ENCODE data around the gene FGF1. TPM values are rescaled to one million over a fixed set of nuclear protein-coding genes. Genes with fewer than 3 reads are reported as not detected.

FGF1 gene
- polyA plus RNA-seq, 3 donors: not detected

GRCh38 chr5:142713121-142713706, 27.3 kb upstream of the FGF1 start:
- H3K4me2 ChIP-seq (replicated peaks; ENCODE audit: extremely low read depth, low read length, poor library complexity, severe bottlenecking): peak overlapping the region; percentile 87
- no peaks in the 10 kb centered on the region for H3K36me3 ChIP-seq (replicated peaks in 1 of 2; ENCODE audit: control insufficient read depth in 1 of 2, insufficient read depth in 2 of 2, low read length in 2 of 2)
- H3K4me1 ChIP-seq (ENCODE audit: control insufficient read depth in 1 of 2, insufficient read depth in 2 of 2, low read length in 2 of 2): peaks cover 6 to 17% of the 10 kb centered on the region in 2 donors
- H3K9ac ChIP-seq (ENCODE audit: insufficient read depth, low read length, poor library complexity, severe bottlenecking): peak overlapping the region; percentile 47
- peak overlapping the region; percentile 82 for H2AFZ ChIP-seq (ENCODE audit: insufficient read depth, low read depth, low read length, poor library complexity, severe bottlenecking)
- WGBS (ENCODE audit: insufficient coverage): 0% methylated on average over 23 of the region's 29 CpGs
- H3K27me3 Mint-ChIP-seq (ENCODE audit: low read depth in 3 of 3): peaks cover 3 to 5% (median 3%) of the 10 kb centered on the region in 3 donors
- H3K4me3 Mint-ChIP-seq: peak overlapping the region; percentile 78 to 82
- no peaks in the 10 kb centered on the region for H3K36me3 Mint-ChIP-seq
- intact Hi-C loops (cut with micrococcal nuclease): no loop called here
- H3K27me3 ChIP-seq (ENCODE audit: control insufficient read depth in 2 of 2, insufficient read depth in 2 of 2, low read length in 2 of 2): no peaks in the 10 kb centered on the region
- H3K79me2 ChIP-seq (ENCODE audit: insufficient read depth, low read length): no peaks in the 10 kb centered on the region
- H3K4me3 ChIP-seq (replicated peaks in 1 of 3; ENCODE audit: low read depth in 2 of 3, low read length in 3 of 3): peak overlapping the region; percentile 36 to 75 (median 71)
- peak; percentile 80 to 83 (median 81) for DNase-seq
- H3K9me3 Mint-ChIP-seq: peaks cover 8 to 19% (median 14%) of the 10 kb centered on the region in 7 donors
- peaks cover 17% of the 10 kb centered on the region for H3K4me1 Mint-ChIP-seq
- TF ChIP-seq, protein P1, sequence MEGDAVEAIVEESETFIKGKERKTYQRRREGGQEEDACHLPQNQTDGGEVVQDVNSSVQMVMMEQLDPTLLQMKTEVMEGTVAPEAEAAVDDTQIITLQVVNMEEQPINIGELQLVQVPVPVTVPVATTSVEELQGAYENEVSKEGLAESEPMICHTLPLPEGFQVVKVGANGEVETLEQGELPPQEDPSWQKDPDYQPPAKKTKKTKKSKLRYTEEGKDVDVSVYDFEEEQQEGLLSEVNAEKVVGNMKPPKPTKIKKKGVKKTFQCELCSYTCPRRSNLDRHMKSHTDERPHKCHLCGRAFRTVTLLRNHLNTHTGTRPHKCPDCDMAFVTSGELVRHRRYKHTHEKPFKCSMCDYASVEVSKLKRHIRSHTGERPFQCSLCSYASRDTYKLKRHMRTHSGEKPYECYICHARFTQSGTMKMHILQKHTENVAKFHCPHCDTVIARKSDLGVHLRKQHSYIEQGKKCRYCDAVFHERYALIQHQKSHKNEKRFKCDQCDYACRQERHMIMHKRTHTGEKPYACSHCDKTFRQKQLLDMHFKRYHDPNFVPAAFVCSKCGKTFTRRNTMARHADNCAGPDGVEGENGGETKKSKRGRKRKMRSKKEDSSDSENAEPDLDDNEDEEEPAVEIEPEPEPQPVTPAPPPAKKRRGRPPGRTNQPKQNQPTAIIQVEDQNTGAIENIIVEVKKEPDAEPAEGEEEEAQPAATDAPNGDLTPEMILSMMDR (IDR thresholded peaks at IDR 0.05): peak; percentile 99
- H3K27ac Mint-ChIP-seq: peak overlapping the region in 6 of 7 donors; percentile 10 to 86 (median 74)
- peak overlapping the region in 1 of 2 donors; percentile 39 for H3K27ac ChIP-seq (ENCODE audit: low read depth in 1 of 2, low read length in 2 of 2)
- H3K9me3 ChIP-seq (replicated peaks in 1 of 2; ENCODE audit: control insufficient read depth in 1 of 2, insufficient read depth in 1 of 2, low read length in 2 of 2): peaks cover 13 to 14% of the 10 kb centered on the region in 2 donors
- H4K20me1 ChIP-seq (ENCODE audit: insufficient read depth, low read length): no peaks in the 10 kb centered on the region

GRCh38 chr5:142703153-142703552, 17.3 kb upstream of the FGF1 start:
- peaks cover 0 to 11% (median 8%) of the 10 kb centered on the region in 7 donors for H3K9me3 Mint-ChIP-seq
- intact Hi-C loops (cut with micrococcal nuclease): loop anchor here (5.0 to 10.0 kb wide), 2 partner anchors 46 to 548 kb away; no protein-coding TSS in a partner anchor

More at GRCh38 chr5:142703153-142703552, 17.3 kb upstream of the FGF1 start:
- H3K4me1 Mint-ChIP-seq: peaks cover 2% of the 10 kb centered on the region
- no peaks in the 10 kb centered on the region for H3K4me1 ChIP-seq (ENCODE audit: control insufficient read depth in 1 of 2, insufficient read depth in 2 of 2, low read length in 2 of 2)
- H3K4me3 Mint-ChIP-seq: no peak overlapping the region
- no peaks in the 10 kb centered on the region for H3K36me3 Mint-ChIP-seq
- no peak overlapping the region for H3K9ac ChIP-seq (ENCODE audit: insufficient read depth, low read length, poor library complexity, severe bottlenecking)
- DNase-seq: no peak
- H3K4me3 ChIP-seq (replicated peaks in 1 of 3; ENCODE audit: low read depth in 2 of 3, low read length in 3 of 3): no peak overlapping the region
- no peaks in the 10 kb centered on the region for H3K79me2 ChIP-seq (ENCODE audit: insufficient read depth, low read length)
- no peaks in the 10 kb centered on the region for H3K27me3 ChIP-seq (ENCODE audit: control insufficient read depth in 2 of 2, insufficient read depth in 2 of 2, low read length in 2 of 2)
- H3K9me3 ChIP-seq (replicated peaks in 1 of 2; ENCODE audit: control insufficient read depth in 1 of 2, insufficient read depth in 1 of 2, low read length in 2 of 2): peaks cover 0 to 5% of the 10 kb centered on the region in 2 donors
- peak overlapping the region; percentile 6 for H2AFZ ChIP-seq (ENCODE audit: insufficient read depth, low read depth, low read length, poor library complexity, severe bottlenecking)
- no peaks in the 10 kb centered on the region for H4K20me1 ChIP-seq (ENCODE audit: insufficient read depth, low read length)
- no peak overlapping the region for H3K27ac ChIP-seq (ENCODE audit: low read depth in 1 of 2, low read length in 2 of 2)
- H3K4me2 ChIP-seq (replicated peaks; ENCODE audit: extremely low read depth, low read length, poor library complexity, severe bottlenecking): no peak overlapping the region
- no CpG with 5 or more reads among the region's 3 CpGs for WGBS (ENCODE audit: insufficient coverage)
- peaks cover 0 to 10% (median 2%) of the 10 kb centered on the region in 3 donors for H3K27me3 Mint-ChIP-seq (ENCODE audit: low read depth in 3 of 3)
- TF ChIP-seq, protein P1 (IDR thresholded peaks at IDR 0.05): no peak
- no peaks in the 10 kb centered on the region for H3K36me3 ChIP-seq (replicated peaks in 1 of 2; ENCODE audit: control insufficient read depth in 1 of 2, insufficient read depth in 2 of 2, low read length in 2 of 2)
- no peak overlapping the region for H3K27ac Mint-ChIP-seq

Measured in CD14-positive monocyte (primary cell).